A673 (cell line): ENCODE results near the gene POU2F3. TPM values are rescaled to one million over a fixed set of nuclear protein-coding genes. Genes with fewer than 3 reads are reported as not detected.

Source experiments
- BruUV-seq: library from RNA; stranded (reverse); fragments of 400-500 nt; replicated peaks from 2 replicates; lab custom pipeline; 2021; lab: Mats Ljungman, UMichigan
- CTCF ChIA-PET: fragments of 300-600 bp; sonication (Branson Sonifier 250); formaldehyde crosslinking; loops from one replicate; lab custom pipeline; 2022; ENCODE audit warnings: antibody characterized with exemption; lab: Charles Lee
- POLR2A ChIA-PET: fragments of 300-600 bp; sonication (Branson Sonifier 250); formaldehyde crosslinking; loops from one replicate; lab custom pipeline; 2022; ENCODE audit warnings: antibody characterized with exemption; ENCODE audit not compliant: low non-redundant PET; lab: Charles Lee
- DNase-seq: peaks from one replicate; pipeline ENCODE4 v3.0.0-alpha.2; 2015; ENCODE audit warnings: low spot score
- H3K27ac ChIP-seq: fragments of 200-600 bp; sonication (generic); 2 replicates; pipeline ENCODE4 v1.5.1; 2016; ENCODE audit warnings: mixed run types, low read depth, mild to moderate bottlenecking, mixed read lengths, antibody characterized with exemption, low read length; ENCODE audit not compliant: poor library complexity, severe bottlenecking
- H3K27me3 ChIP-seq: fragments of 200-600 bp; sonication (generic); replicated peaks from 2 replicates; pipeline ENCODE4 v1.6.1; 2017; ENCODE audit warnings: mixed run types, low read depth, mild to moderate bottlenecking, mixed read lengths, antibody characterized with exemption, low read length; ENCODE audit not compliant: insufficient read depth, poor library complexity
- H3K36me3 ChIP-seq: fragments of 200-600 bp; sonication (generic); 2 replicates; pipeline ENCODE4 v1.6.1; 2016; ENCODE audit warnings: mixed run types, mild to moderate bottlenecking, mixed read lengths, antibody characterized with exemption, low read length; ENCODE audit not compliant: insufficient read depth, poor library complexity, severe bottlenecking
- H3K4me1 ChIP-seq: fragments of 200-600 bp; sonication (generic); 2 replicates; pipeline ENCODE4 v1.6.1; 2017; ENCODE audit warnings: mixed run types, mild to moderate bottlenecking, mixed read lengths, antibody characterized with exemption, low read length; ENCODE audit not compliant: insufficient read depth, poor library complexity, severe bottlenecking
- H3K4me3 ChIP-seq: fragments of 200-600 bp; sonication (generic); 2 replicates; pipeline ENCODE4 v1.5.1; 2016; ENCODE audit warnings: low read depth, mixed run types, mild to moderate bottlenecking, mixed read lengths, low read length; ENCODE audit not compliant: poor library complexity, severe bottlenecking
- H3K9me3 ChIP-seq: fragments of 200-600 bp; sonication (generic); 2 replicates; pipeline ENCODE4 v1.6.1; 2016; ENCODE audit warnings: mixed run types, low read depth, mild to moderate bottlenecking, mixed read lengths, antibody characterized with exemption, low read length; ENCODE audit not compliant: poor library complexity, severe bottlenecking
- EZH2 ChIP-seq: fragments of 200-600 bp; sonication (generic); IDR thresholded peaks from 2 replicates; pipeline ENCODE4 v1.6.1; 2017; ENCODE audit warnings: borderline replicate concordance, low read depth, mild to moderate bottlenecking, mixed read lengths, antibody characterized with exemption, low read length; ENCODE audit not compliant: poor library complexity, severe bottlenecking
- intact Hi-C: fragments of 100-400 bp; cut with micrococcal nuclease; formaldehyde crosslinking; loops from one replicate; pipeline ENCODE4 v1.10.0; 2022; ENCODE audit not compliant: unreplicated experiment
- total RNA-seq: library from RNA; stranded (reverse); gene quantifications from 2 replicates; pipeline ENCODE4 v1.2.3, GENCODE V29; 2021
- TF ChIP-seq, protein P1 (sequence below): fragments of 300-800, 200-600 bp; sonication (generic); conservative IDR thresholded peaks from 2 replicates; pipeline ENCODE4 v1.5.1; 2017; ENCODE audit warnings: low read depth, mild to moderate bottlenecking, antibody characterized with exemption, low read length, moderate library complexity, mixed read lengths

Gene POU2F3
- total RNA-seq, 1 experiment from 2014 or later, result not detected

DNA sequence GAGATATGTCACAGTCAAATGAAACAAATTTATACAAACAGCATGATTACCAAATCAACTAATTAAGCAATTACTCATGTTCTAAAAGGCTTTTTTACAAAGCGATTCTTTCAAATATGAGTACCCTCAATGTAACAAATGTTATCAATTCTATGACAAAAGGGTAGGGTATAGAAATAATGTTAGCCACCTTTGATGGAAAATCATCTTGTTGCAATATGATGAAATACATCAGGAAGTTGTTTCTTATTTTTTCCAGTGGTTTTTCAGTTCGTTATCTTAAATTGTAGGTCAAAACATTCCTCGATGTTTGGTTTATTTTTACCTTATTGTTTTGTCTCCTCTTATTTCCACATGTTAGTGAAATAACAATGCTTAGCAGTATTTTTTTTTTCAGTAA, 102.7 kb downstream of the POU2F3 start:
- intact Hi-C loops, result no loop called here
- Histone ChIP-seq H3K36me3 (peaks cover 7% of the 10 kb centered on the region), H3K4me3 (no peak overlapping the region), H3K27ac (no peak overlapping the region), H3K9me3 (peaks cover 11% of the 10 kb centered on the region), H3K27me3 (no peaks in the 10 kb centered on the region), H3K4me1 (peaks cover 56% of the 10 kb centered on the region)
- ChIA-PET CTCF (no interaction called here), POLR2A (no interaction called here)
- DNase-seq, result no peak
- TF ChIP-seq, protein P1, sequence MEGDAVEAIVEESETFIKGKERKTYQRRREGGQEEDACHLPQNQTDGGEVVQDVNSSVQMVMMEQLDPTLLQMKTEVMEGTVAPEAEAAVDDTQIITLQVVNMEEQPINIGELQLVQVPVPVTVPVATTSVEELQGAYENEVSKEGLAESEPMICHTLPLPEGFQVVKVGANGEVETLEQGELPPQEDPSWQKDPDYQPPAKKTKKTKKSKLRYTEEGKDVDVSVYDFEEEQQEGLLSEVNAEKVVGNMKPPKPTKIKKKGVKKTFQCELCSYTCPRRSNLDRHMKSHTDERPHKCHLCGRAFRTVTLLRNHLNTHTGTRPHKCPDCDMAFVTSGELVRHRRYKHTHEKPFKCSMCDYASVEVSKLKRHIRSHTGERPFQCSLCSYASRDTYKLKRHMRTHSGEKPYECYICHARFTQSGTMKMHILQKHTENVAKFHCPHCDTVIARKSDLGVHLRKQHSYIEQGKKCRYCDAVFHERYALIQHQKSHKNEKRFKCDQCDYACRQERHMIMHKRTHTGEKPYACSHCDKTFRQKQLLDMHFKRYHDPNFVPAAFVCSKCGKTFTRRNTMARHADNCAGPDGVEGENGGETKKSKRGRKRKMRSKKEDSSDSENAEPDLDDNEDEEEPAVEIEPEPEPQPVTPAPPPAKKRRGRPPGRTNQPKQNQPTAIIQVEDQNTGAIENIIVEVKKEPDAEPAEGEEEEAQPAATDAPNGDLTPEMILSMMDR, result no peak
- no peak for TF ChIP-seq EZH2
- BruUV-seq, result no TSS peak

DNA sequence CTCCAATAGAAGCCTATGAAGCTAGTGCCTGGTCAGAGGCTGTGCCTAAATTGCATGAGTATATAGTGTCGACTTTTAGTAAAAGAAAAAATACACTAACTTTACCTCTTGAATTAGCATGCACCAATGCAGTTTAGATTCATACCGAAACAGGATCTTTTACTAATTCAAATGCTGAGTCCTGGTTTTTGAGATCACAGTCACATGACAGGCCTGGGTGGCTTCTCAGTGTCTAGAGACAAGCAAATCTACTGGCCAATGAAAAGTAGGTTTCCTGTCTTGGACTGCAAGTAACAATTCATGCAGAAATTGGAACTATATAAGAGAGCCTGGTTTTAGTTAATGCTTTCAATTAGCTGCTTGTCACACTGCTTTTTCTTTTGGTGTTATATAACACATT, 103.5 kb downstream of the POU2F3 start:
- H3K4me3 ChIP-seq, result no peak overlapping the region
- H3K4me1 ChIP-seq, result peaks cover 63% of the 10 kb centered on the region
- intact Hi-C loops, result no loop called here
- no peak overlapping the region for H3K27ac ChIP-seq
- peak; percentile 35 for DNase-seq
- no peak for TF ChIP-seq EZH2
- TF ChIP-seq, protein P1, result no peak
- ChIA-PET POLR2A (no interaction called here), CTCF (no interaction called here)
- H3K9me3 ChIP-seq, result peaks cover 11% of the 10 kb centered on the region
- no peaks in the 10 kb centered on the region for H3K27me3 ChIP-seq
- peaks cover 7% of the 10 kb centered on the region for H3K36me3 ChIP-seq
- no TSS peak for BruUV-seq

DNA sequence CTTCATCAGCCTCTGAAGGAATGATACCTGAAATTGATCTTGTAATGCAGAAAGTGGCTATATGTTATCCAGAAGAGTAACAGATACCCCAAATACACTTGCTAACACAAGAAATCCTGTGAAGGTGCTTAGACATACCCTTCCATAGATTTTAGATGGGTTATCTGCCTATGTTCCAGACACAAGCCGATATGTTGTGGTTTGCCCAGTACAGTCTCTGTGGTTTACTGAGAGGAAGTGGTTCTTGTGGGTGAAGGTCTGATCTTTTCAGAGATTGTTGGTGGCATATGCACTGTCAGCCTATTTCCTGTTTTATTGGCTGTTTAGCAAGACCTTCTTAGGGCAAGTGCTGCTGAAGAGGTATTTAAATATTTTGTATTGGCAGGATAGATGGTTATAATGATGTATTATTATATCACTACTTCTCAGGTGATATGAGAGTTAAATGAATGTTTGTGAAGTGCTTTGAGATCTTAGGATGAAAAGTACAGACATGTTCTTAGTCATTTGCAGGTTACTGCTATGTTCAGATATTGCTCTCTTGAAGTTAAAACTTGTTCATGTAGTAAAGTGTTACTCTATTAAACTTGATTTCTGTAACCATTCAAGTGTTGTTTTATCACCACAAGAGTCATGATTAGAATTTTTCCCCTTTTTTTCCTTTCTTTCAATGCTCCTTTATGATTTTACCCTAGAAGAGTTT, 104.5 kb downstream of the POU2F3 start:
- no peaks in the 10 kb centered on the region for H3K27me3 ChIP-seq
- H3K4me1 ChIP-seq, result peaks cover 71% of the 10 kb centered on the region
- peaks cover 11% of the 10 kb centered on the region for H3K9me3 ChIP-seq
- intact Hi-C loops, result no loop called here
- CTCF ChIA-PET, result no interaction called here
- no TSS peak for BruUV-seq
- DNase-seq, result peak; percentile 60
- peaks cover 7% of the 10 kb centered on the region for H3K36me3 ChIP-seq
- no peak overlapping the region for H3K4me3 ChIP-seq
- POLR2A ChIA-PET, result no interaction called here
- peak overlapping the region; percentile 1 for H3K27ac ChIP-seq
- TF ChIP-seq EZH2, result no peak
- TF ChIP-seq, protein P1, result no peak
